HepG2 (cell line): Measurements from ENCODE around the gene DPM2. TPM values are rescaled to one million over a fixed set of nuclear protein-coding genes. Genes with fewer than 3 reads are reported as not detected.

Source experiments
- ARID3A ChIP-seq: IDR thresholded peaks from 2 replicates; pipeline ENCODE4 v1.6.1; 2012; ENCODE audit warnings: low read depth, low read length, improper control_type of control experiment
- ATF4 ChIP-seq, 2 experiments: fragments of 450-650 bp in 1 of 2; sonication (generic) in 1 of 2; formaldehyde crosslinking; IDR thresholded peaks; 2 replicates each; pipeline versions ENCODE4 v1.5.0 to v1.8.0; 2020 to 2022; ENCODE audit warnings: mild to moderate bottlenecking in 1 of 2, missing genetic modification reagents in 1 of 2
- EHMT2 ChIP-seq: fragments of 200-600 bp; sonication (generic); IDR thresholded peaks from 2 replicates; pipeline ENCODE4 v1.7.0; 2017; ENCODE audit warnings: antibody characterized with exemption, low read depth, low read length, borderline replicate concordance
- GLI4 ChIP-seq: sonication (generic); formaldehyde crosslinking; IDR thresholded peaks from 2 replicates; pipeline ENCODE4 v1.5.1; 2020; ENCODE audit warnings: missing genetic modification reagents, mild to moderate bottlenecking, moderate library complexity, borderline replicate concordance
- HCFC1 ChIP-seq: fragments of 150-350 bp; IDR thresholded peaks from 2 replicates; pipeline ENCODE4 v1.6.1; 2014; ENCODE audit warnings: low read depth, low read length
- KDM4B ChIP-seq: sonication (generic); formaldehyde crosslinking; IDR thresholded peaks from 2 replicates; pipeline ENCODE4 v1.4.0; 2020; ENCODE audit warnings: missing genetic modification reagents
- TBL1XR1 ChIP-seq: fragments of 150-350 bp; IDR thresholded peaks from 2 replicates; pipeline ENCODE4 v1.6.1; 2014; ENCODE audit warnings: borderline replicate concordance, low read length; ENCODE audit not compliant: partially characterized antibody
- TCF12 ChIP-seq, 2 experiments: fragments of 450-650 bp in 1 of 2; sonication (generic) in 1 of 2; formaldehyde crosslinking in 1 of 2; IDR thresholded peaks; 2 replicates each; pipeline versions ENCODE4 v1.6.1 to v1.8.0; 2017 to 2022; ENCODE audit warnings: antibody characterized with exemption in 1 of 2, mild to moderate bottlenecking in 1 of 2, missing genetic modification reagents in 1 of 2, moderate library complexity in 1 of 2
- ZNF18 ChIP-seq: sonication (generic); formaldehyde crosslinking; IDR thresholded peaks from 2 replicates; pipeline ENCODE4 v1.8.0; 2022; ENCODE audit warnings: mild to moderate bottlenecking, missing genetic modification reagents; ENCODE audit not compliant: insufficient replicate concordance
- ZNF24 ChIP-seq: fragments of 450-650 bp; IDR thresholded peaks from 2 replicates; pipeline ENCODE4 v1.6.1; 2017; ENCODE audit warnings: antibody characterized with exemption, mild to moderate bottlenecking
- ZNF256 ChIP-seq: sonication (generic); formaldehyde crosslinking; conservative IDR thresholded peaks from 2 replicates; pipeline ENCODE4 v1.4.0; 2020; ENCODE audit warnings: missing genetic modification reagents
- ZNF274 ChIP-seq: sonication (generic); formaldehyde crosslinking; IDR thresholded peaks from 2 replicates; pipeline ENCODE4 v1.5.1; 2020; ENCODE audit warnings: mild to moderate bottlenecking, missing genetic modification reagents
- ZNF430 ChIP-seq: sonication (generic); formaldehyde crosslinking; IDR thresholded peaks from 2 replicates; pipeline ENCODE4 v1.9.0; 2021; ENCODE audit warnings: mild to moderate bottlenecking, missing genetic modification reagents
- ZNF552 ChIP-seq: sonication (generic); formaldehyde crosslinking; IDR thresholded peaks from 2 replicates; pipeline ENCODE4 v1.9.0; 2022; ENCODE audit warnings: missing genetic modification reagents, mild to moderate bottlenecking, borderline replicate concordance
- ZNF598 ChIP-seq: sonication (generic); formaldehyde crosslinking; IDR thresholded peaks from 2 replicates; pipeline ENCODE4 v1.5.1; 2020; ENCODE audit warnings: mild to moderate bottlenecking, missing genetic modification reagents, borderline replicate concordance
- ZNF660 ChIP-seq: sonication (generic); formaldehyde crosslinking; IDR thresholded peaks from 2 replicates; pipeline ENCODE4 v1.5.1; 2020; ENCODE audit warnings: mild to moderate bottlenecking, low read depth, missing genetic modification reagents, borderline replicate concordance
- ZNF878 ChIP-seq: sonication (generic); formaldehyde crosslinking; IDR thresholded peaks from 2 replicates; pipeline ENCODE4 v1.8.1; 2023; ENCODE audit warnings: mild to moderate bottlenecking, missing genetic modification reagents, moderate library complexity
- ZSCAN25 ChIP-seq: sonication (generic); formaldehyde crosslinking; IDR thresholded peaks from 2 replicates; pipeline ENCODE4 v1.8.0; 2022; ENCODE audit warnings: mild to moderate bottlenecking, missing genetic modification reagents
- polyA plus RNA-seq, 8 experiments: library from polyadenylated mRNA; depleted of rRNA in 3 of 8; stranded (reverse) in 7 of 8; unstranded in 1 of 8; fragments of >200 nt; fragmentation: Illumina TruSeq in 4 of 8; extraction: Trizol in 4 of 8; gene quantifications; 2 replicates each; pipeline versions ENCODE4 v1.2.1 to v1.2.3, GENCODE V29; 2011 to 2016; ENCODE audit warnings: low read depth in 4 of 8, missing spikeins in 1 of 8, mixed read lengths in 1 of 8; ENCODE audit not compliant: insufficient read depth in 1 of 8
- total RNA-seq, 5 experiments: library from RNA; depleted of rRNA; stranded (reverse); fragments of >200 nt; fragmentation: Illumina TruSeq; extraction: Trizol; gene quantifications; 2 replicates each; pipeline ENCODE4 v1.2.3, GENCODE V29; 2016; ENCODE audit warnings: low read depth in 1 of 5
- TF ChIP-seq, protein P1 (sequence below): sonication (generic); formaldehyde crosslinking; IDR thresholded peaks from 2 replicates; pipeline ENCODE4 v1.8.0; 2023; ENCODE audit warnings: mild to moderate bottlenecking, missing genetic modification reagents
- TF ChIP-seq, protein P2 (sequence below): sonication (generic); formaldehyde crosslinking; IDR thresholded peaks from 2 replicates; pipeline ENCODE4 v1.8.0; 2022; ENCODE audit warnings: missing genetic modification reagents, mild to moderate bottlenecking, borderline replicate concordance

Gene DPM2
- total and polyA plus RNA-seq, 2 of the 13 experiments (the other 11 are each of a cell fraction or from before 2014, with no cell fraction given): 24.8 to 35.3 TPM

DNA sequence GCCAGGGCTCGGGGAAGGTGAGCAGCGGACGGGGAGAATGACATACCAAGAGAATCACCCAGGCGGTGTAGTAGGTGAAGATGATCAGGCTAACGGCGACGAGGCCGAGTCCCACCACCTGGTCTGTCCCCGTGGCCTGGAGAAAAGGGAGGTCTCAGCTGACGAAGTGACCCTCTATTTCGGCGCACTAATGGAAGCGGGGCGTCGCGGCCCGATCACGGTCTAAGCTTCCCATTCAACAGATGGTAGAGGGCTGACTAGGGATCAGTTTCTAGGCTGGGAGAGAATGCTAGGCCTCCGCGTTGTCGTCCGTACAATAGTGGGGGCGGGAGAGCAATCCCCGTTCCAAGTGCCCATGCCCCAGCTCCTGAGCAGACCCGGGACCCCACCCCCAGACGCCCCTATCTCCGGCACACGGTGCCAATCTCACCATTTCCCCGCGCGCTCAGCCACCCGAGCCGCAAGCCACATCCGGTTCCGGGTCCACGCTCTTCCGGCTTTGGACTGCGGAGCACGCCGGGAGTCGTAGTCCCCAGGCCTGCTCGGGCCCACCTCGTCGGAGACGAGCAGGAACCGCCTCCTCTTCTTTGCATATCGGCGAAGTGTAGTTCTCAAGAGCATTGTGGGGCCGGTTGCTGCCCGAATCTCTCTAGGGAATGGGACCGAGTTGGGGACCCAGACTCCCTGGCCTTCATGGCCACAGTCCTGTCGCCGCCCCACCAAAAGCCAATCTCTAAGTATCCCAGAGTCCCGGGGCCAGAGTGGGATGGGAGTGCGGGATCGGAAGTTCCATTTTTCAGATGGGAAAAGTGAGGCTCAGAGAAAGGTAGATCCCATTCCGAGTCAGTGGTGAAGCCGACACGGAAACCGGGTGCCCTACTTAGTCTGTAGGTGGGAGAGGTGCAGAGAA, at the start of gene DPM2 (continued):
- no peak for TF ChIP-seq TBL1XR1
- TF ChIP-seq ZNF660 (CRISPR knock-in tag): no peak
- TF ChIP-seq, protein P1, sequence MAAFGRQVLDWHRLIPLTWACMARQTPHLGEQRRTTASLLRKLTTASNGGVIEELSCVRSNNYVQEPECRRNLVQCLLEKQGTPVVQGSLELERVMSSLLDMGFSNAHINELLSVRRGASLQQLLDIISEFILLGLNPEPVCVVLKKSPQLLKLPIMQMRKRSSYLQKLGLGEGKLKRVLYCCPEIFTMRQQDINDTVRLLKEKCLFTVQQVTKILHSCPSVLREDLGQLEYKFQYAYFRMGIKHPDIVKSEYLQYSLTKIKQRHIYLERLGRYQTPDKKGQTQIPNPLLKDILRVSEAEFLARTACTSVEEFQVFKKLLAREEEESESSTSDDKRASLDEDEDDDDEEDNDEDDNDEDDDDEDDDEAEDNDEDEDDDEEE (CRISPR knock-in tag): peak; percentile 65; the same call in 1 of the 2 replicates
- TF ChIP-seq TCF12 (IDR thresholded peaks at IDR 0.05): no peak
- TF ChIP-seq TCF12 (CRISPR knock-in tag; IDR thresholded peaks at IDR 0.05): no peak
- no peak for TF ChIP-seq ZSCAN25 (CRISPR knock-in tag)
- TF ChIP-seq ZNF274 (CRISPR knock-in tag): no peak
- TF ChIP-seq KDM4B: no peak; the same call in 1 of the 2 replicates
- TF ChIP-seq ARID3A: no peak
- TF ChIP-seq ZNF24: no peak
- no peak for TF ChIP-seq ZNF552
- TF ChIP-seq ATF4 (CRISPR knock-in tag; IDR thresholded peaks at IDR 0.05): no peak
- TF ChIP-seq ZNF18: no peak
- peak; percentile 90 for TF ChIP-seq HCFC1
- no peak for TF ChIP-seq ZNF430 (CRISPR knock-in tag)
- TF ChIP-seq ZNF878 (CRISPR knock-in tag): no peak
- no peak for TF ChIP-seq EHMT2
- TF ChIP-seq ZNF598 (CRISPR knock-in tag): 0 out of 2 replicates have a peak, but pooled peaks have one; percentile 46
- 0 out of 2 replicates have a peak, but pooled peaks have one; percentile 22 for TF ChIP-seq ZNF256 (CRISPR knock-in tag)
- TF ChIP-seq, protein P2, sequence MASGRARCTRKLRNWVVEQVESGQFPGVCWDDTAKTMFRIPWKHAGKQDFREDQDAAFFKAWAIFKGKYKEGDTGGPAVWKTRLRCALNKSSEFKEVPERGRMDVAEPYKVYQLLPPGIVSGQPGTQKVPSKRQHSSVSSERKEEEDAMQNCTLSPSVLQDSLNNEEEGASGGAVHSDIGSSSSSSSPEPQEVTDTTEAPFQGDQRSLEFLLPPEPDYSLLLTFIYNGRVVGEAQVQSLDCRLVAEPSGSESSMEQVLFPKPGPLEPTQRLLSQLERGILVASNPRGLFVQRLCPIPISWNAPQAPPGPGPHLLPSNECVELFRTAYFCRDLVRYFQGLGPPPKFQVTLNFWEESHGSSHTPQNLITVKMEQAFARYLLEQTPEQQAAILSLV (CRISPR knock-in tag): peak; percentile 62; the same call in 1 of the 2 replicates
- TF ChIP-seq GLI4 (CRISPR knock-in tag): no peak
